Measurements from ENCODE around the gene SERF1B. TPM values are rescaled to one million over a fixed set of nuclear protein-coding genes. Genes with fewer than 3 reads are reported as not detected.

Gene SERF1B
- total RNA-seq, 1 donor from 2014 or later, result 30.7 TPM

Small RNA genes lying within 50 kb of the gene (small RNA-seq; reads per million reads assigned to genes)
- not detected for gene CDH12P2

Other genes starting within 250 kb of the SERF1B start
- 57.9 TPM for gene SMN2, start 24.4 kb downstream of the SERF1B start, total RNA-seq